Measurements from ENCODE around the gene SLC14A1.

Gene SLC14A1

GRCh38 chr18:45726603-45727002 lies 2.6 kb downstream of the SLC14A1 start:
- no peaks in the 10 kb centered on the region for H3K79me2 ChIP-seq
- H3K36me3 ChIP-seq (ENCODE audit: control insufficient read depth, insufficient read depth, low read length), result no peaks in the 10 kb centered on the region
- no peak overlapping the region for H2AFZ ChIP-seq
- no peak overlapping the region for H3K9ac ChIP-seq
- no peaks in the 10 kb centered on the region for H3K9me3 ChIP-seq (ENCODE audit: control insufficient read depth, low read length)
- no peak overlapping the region for H3K4me2 ChIP-seq (ENCODE audit: low read length)
- H3K27me3 ChIP-seq (ENCODE audit: control insufficient read depth, insufficient read depth, low read length), result no peaks in the 10 kb centered on the region
- TF ChIP-seq, protein P1, sequence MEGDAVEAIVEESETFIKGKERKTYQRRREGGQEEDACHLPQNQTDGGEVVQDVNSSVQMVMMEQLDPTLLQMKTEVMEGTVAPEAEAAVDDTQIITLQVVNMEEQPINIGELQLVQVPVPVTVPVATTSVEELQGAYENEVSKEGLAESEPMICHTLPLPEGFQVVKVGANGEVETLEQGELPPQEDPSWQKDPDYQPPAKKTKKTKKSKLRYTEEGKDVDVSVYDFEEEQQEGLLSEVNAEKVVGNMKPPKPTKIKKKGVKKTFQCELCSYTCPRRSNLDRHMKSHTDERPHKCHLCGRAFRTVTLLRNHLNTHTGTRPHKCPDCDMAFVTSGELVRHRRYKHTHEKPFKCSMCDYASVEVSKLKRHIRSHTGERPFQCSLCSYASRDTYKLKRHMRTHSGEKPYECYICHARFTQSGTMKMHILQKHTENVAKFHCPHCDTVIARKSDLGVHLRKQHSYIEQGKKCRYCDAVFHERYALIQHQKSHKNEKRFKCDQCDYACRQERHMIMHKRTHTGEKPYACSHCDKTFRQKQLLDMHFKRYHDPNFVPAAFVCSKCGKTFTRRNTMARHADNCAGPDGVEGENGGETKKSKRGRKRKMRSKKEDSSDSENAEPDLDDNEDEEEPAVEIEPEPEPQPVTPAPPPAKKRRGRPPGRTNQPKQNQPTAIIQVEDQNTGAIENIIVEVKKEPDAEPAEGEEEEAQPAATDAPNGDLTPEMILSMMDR (IDR thresholded peaks at IDR 0.05), result no peak
- H3K4me1 ChIP-seq, result no peaks in the 10 kb centered on the region
- no peak overlapping the region for H3K4me3 ChIP-seq (ENCODE audit: low read depth, low read length)
- no peak overlapping the region for H3K27ac ChIP-seq

- H3K27me3 ChIP-seq (ENCODE audit: control insufficient read depth, insufficient read depth, low read length), result no peaks in the 10 kb centered on the region
- no peaks in the 10 kb centered on the region for H3K4me1 ChIP-seq
- H3K36me3 ChIP-seq (ENCODE audit: control insufficient read depth, insufficient read depth, low read length), result no peaks in the 10 kb centered on the region
- no peaks in the 10 kb centered on the region for H3K9me3 ChIP-seq (ENCODE audit: control insufficient read depth, low read length)
- no peak overlapping the region for H3K9ac ChIP-seq
- H3K4me2 ChIP-seq (ENCODE audit: low read length), result no peak overlapping the region
- TF ChIP-seq, protein P1 (IDR thresholded peaks at IDR 0.05), result no peak
- no peak overlapping the region for H3K4me3 ChIP-seq (ENCODE audit: low read depth, low read length)
- H2AFZ ChIP-seq, result no peak overlapping the region
- no peaks in the 10 kb centered on the region for H3K79me2 ChIP-seq
- H3K27ac ChIP-seq, result no peak overlapping the region
These were observed 3.1 kb downstream of the SLC14A1 start for GRCh38 chr18:45727068-45727467.

DNA sequence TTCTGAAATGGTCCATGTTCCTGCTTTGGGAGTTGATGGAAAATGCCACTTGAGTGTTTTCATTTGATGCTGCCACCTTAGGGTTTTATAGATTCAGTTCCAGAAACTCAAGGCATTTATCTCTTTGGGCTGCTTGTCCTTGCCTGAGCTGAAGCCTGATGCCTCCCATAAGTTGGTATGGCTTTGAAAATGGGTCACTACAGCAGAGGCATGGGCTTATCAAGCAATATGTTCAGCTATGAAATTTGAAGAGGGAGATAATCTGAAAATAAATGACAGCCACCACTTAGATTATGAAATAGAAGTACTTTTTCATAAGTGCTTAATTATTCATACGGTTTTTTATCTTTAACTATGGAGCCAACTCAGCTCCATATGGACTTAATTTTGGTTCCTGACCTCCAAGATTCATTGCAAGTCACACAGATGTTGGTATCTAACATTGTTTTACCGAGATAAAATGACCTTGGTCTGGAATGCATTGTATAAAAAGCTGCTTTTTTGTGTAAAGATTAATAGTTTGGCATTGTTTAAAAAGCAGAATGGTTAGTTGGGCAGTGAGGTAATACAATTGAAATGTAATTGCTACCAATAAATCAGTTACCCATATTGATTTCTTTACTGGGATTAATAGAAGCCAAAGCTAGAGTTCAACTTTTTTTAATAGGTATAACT lies 4.5 kb downstream of the SLC14A1 start:
- Histone ChIP-seq H3K9me3 (ENCODE audit: control insufficient read depth, low read length) (no peaks in the 10 kb centered on the region), H2AFZ (no peak overlapping the region), H3K4me1 (no peaks in the 10 kb centered on the region), H3K9ac (no peak overlapping the region), H3K27me3 (ENCODE audit: control insufficient read depth, insufficient read depth, low read length) (no peaks in the 10 kb centered on the region), H3K4me2 (ENCODE audit: low read length) (no peak overlapping the region), H3K27ac (no peak overlapping the region), H3K4me3 (ENCODE audit: low read depth, low read length) (no peak overlapping the region), H3K36me3 (ENCODE audit: control insufficient read depth, insufficient read depth, low read length) (no peaks in the 10 kb centered on the region), H3K79me2 (no peaks in the 10 kb centered on the region)
- TF ChIP-seq, protein P1 (IDR thresholded peaks at IDR 0.05), result no peak

DNA sequence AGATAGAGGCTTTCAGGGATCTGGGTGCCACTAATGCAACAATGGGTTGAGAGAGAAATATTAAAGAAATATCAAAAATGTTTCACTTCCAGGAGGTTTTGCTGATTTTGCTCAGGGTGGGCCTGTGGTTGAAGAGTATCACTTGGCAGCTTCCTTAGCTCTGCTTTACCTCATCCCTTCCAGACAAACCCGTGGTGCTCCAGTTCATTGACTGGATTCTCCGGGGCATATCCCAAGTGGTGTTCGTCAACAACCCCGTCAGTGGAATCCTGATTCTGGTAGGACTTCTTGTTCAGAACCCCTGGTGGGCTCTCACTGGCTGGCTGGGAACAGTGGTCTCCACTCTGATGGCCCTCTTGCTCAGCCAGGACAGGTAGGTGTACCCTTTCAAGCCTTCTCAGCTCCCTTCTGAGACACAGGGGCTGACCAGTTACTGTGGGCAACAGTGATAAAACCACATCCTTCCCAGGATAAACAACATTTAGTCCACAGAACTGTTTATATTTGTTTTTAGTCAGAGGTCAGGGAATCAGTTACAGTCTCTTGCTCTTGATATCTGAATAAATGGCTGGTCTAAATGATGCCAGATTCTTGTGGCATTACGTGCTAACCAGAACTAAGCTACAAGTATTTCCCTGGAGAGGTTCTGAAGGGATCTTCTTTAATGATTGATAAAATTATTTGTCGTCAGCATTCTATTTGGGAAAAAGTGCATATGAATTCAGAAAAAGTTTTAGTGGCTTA lies 7.0 kb downstream of the SLC14A1 start:
- H3K79me2 ChIP-seq, result no peaks in the 10 kb centered on the region

More for the DNA sequence above, 7.0 kb downstream of the SLC14A1 start:
- no peaks in the 10 kb centered on the region for H3K4me1 ChIP-seq
- H3K27ac ChIP-seq, result no peak overlapping the region
- H3K9ac ChIP-seq, result no peak overlapping the region
- H3K36me3 ChIP-seq (ENCODE audit: control insufficient read depth, insufficient read depth, low read length), result no peaks in the 10 kb centered on the region
- H3K4me3 ChIP-seq (ENCODE audit: low read depth, low read length), result no peak overlapping the region
- no peak overlapping the region for H3K4me2 ChIP-seq (ENCODE audit: low read length)
- no peaks in the 10 kb centered on the region for H3K9me3 ChIP-seq (ENCODE audit: control insufficient read depth, low read length)
- H2AFZ ChIP-seq, result no peak overlapping the region
- TF ChIP-seq, protein P1 (IDR thresholded peaks at IDR 0.05), result no peak
- H3K27me3 ChIP-seq (ENCODE audit: control insufficient read depth, insufficient read depth, low read length), result no peaks in the 10 kb centered on the region
